Suprapubic skin (tissue), 4 donors: ENCODE data around the gene OSTM1. TPM values are rescaled to one million over a fixed set of nuclear protein-coding genes. Genes with fewer than 3 reads are reported as not detected.
A peak's percentile ranks its signal among the peaks of the same experiment; 100 is the strongest.

Experiments
- DNase-seq, 2 donors: peaks; one replicate each; pipeline ENCODE4 v3.0.0-alpha.2; 2019; ENCODE audit warnings: low spot score in 2 of 2
- H3K27ac ChIP-seq: fragments of 200-600 bp; sonication (generic); one replicate; pipeline ENCODE4 v1.5.1; 2019
- H3K27me3 ChIP-seq: fragments of 200-600 bp; sonication (generic); one replicate; pipeline ENCODE4 v1.5.1; 2019
- H3K36me3 ChIP-seq: fragments of 200-600 bp; sonication (generic); one replicate; pipeline ENCODE4 v1.5.1; 2019
- H3K4me1 ChIP-seq: fragments of 200-600 bp; sonication (generic); one replicate; pipeline ENCODE4 v1.5.1; 2019
- H3K4me3 ChIP-seq: fragments of 200-600 bp; sonication (generic); one replicate; pipeline ENCODE4 v1.5.1; 2019; ENCODE audit warnings: mild to moderate bottlenecking
- H3K9me3 ChIP-seq: fragments of 200-600 bp; sonication (generic); one replicate; pipeline ENCODE4 v1.5.1; 2019
- CTCF ChIP-seq, 2 donors: fragments of 200-600 bp in 1 of 2; fragments of 450-650 bp in 1 of 2; sonication (generic) in 1 of 2; IDR thresholded peaks; one replicate each; pipeline ENCODE4 v1.5.1; 2016 to 2019; ENCODE audit warnings: antibody characterized with exemption in 2 of 2, mild to moderate bottlenecking in 1 of 2, moderate library complexity in 1 of 2
- EP300 ChIP-seq: sonication (generic); formaldehyde crosslinking; IDR thresholded peaks from one replicate; pipeline ENCODE4 v1.6.1; 2017; ENCODE audit warnings: antibody characterized with exemption
- POLR2A ChIP-seq, 2 donors: fragments of 450-650 bp; IDR thresholded peaks; one replicate each; pipeline ENCODE4 v1.6.1; 2017; ENCODE audit warnings: antibody characterized with exemption in 2 of 2, mild to moderate bottlenecking in 2 of 2, moderate library complexity in 2 of 2
- POLR2AphosphoS5 ChIP-seq, 3 donors: sonication (generic); formaldehyde crosslinking; IDR thresholded peaks; one replicate each; pipeline ENCODE4 v1.6.1; 2017; ENCODE audit warnings: antibody characterized with exemption in 3 of 3
- WGBS: methylation state at CpG from one replicate; pipeline ENCODE4 v1.1.5; 2018; 5-methylcytosine and 5-hydroxymethylcytosine counted together
- total RNA-seq, 4 donors: library from RNA; depleted of rRNA; stranded (reverse); fragments of >200 nt; gene quantifications; one replicate each; pipeline ENCODE4 v1.1.0, GENCODE V29; 2016

The OSTM1 gene
- total RNA-seq, 4 donors from 2014 or later: 26.9 to 44.5 (median 38.2) TPM

GRCh38 chr6:108082539-108082938 is 8.0 kb upstream of the OSTM1 start:
- 89% methylated on average over 1 of the region's 1 CpG for WGBS
- no peak for TF ChIP-seq POLR2A (IDR thresholded peaks at IDR 0.05)
- TF ChIP-seq CTCF (IDR thresholded peaks at IDR 0.05): no peak
- no peak for TF ChIP-seq POLR2AphosphoS5 (IDR thresholded peaks at IDR 0.05)
- TF ChIP-seq EP300: no peak

GRCh38 chr6:108080010-108080780 is 5.7 kb upstream of the OSTM1 start:
- 69% methylated on average over 2 of the region's 2 CpGs for WGBS
- Histone ChIP-seq H3K4me1 (peaks cover 1% of the 10 kb centered on the region), H3K27ac (no peak overlapping the region), H3K9me3 (no peaks in the 10 kb centered on the region), H3K4me3 (no peak overlapping the region), H3K36me3 (no peaks in the 10 kb centered on the region), H3K27me3 (no peaks in the 10 kb centered on the region)
- DNase-seq: no peak
- TF ChIP-seq EP300: no peak
- no peak for TF ChIP-seq POLR2A (IDR thresholded peaks at IDR 0.05)
- no peak for TF ChIP-seq CTCF (IDR thresholded peaks at IDR 0.05)
- TF ChIP-seq POLR2AphosphoS5 (IDR thresholded peaks at IDR 0.05): no peak

More at GRCh38 chr6:108082539-108082938, 8.0 kb upstream of the OSTM1 start:
- Histone ChIP-seq H3K36me3 (no peaks in the 10 kb centered on the region), H3K4me1 (no peaks in the 10 kb centered on the region), H3K27ac (no peak overlapping the region), H3K9me3 (no peaks in the 10 kb centered on the region), H3K4me3 (no peak overlapping the region), H3K27me3 (no peaks in the 10 kb centered on the region)
- DNase-seq: no peak

GRCh38 chr6:108078191-108078590 is 3.6 kb upstream of the OSTM1 start:
- TF ChIP-seq EP300 (no peak), POLR2AphosphoS5 (IDR thresholded peaks at IDR 0.05) (no peak), POLR2A (IDR thresholded peaks at IDR 0.05) (no peak), CTCF (IDR thresholded peaks at IDR 0.05) (no peak)
- Histone ChIP-seq H3K9me3 (no peaks in the 10 kb centered on the region), H3K36me3 (no peaks in the 10 kb centered on the region), H3K27ac (no peak overlapping the region), H3K4me1 (peaks cover 14% of the 10 kb centered on the region), H3K4me3 (no peak overlapping the region), H3K27me3 (no peaks in the 10 kb centered on the region)
- DNase-seq: no peak
- 98% methylated on average over 1 of the region's 1 CpG for WGBS

- under 1% methylated on average over 12 of the region's 12 CpGs for WGBS
These were observed 533 bp downstream of the OSTM1 start for GRCh38 chr6:108074057-108074358.

More at GRCh38 chr6:108074057-108074358, 533 bp downstream of the OSTM1 start:
- Histone ChIP-seq H3K36me3 (no peaks in the 10 kb centered on the region), H3K4me1 (peaks cover 24% of the 10 kb centered on the region), H3K27ac (peak overlapping the region; percentile 75), H3K27me3 (no peaks in the 10 kb centered on the region), H3K4me3 (peak overlapping the region; percentile 92), H3K9me3 (no peaks in the 10 kb centered on the region)
- DNase-seq: peak in 1 of 2 donors; percentile 81
- TF ChIP-seq EP300 (no peak), CTCF (IDR thresholded peaks at IDR 0.05) (no peak), POLR2A (IDR thresholded peaks at IDR 0.05) (no peak), POLR2AphosphoS5 (IDR thresholded peaks at IDR 0.05) (no peak)
